ENCODE results near the gene AP4M1.
A peak's percentile ranks its signal among the peaks of the same experiment; 100 is the strongest.

The AP4M1 gene

GRCh38 chr7:100101016-100101862 is at the start of gene AP4M1, which contains the start of gene MCM7:
Gene AP4M1 (plus strand): TSS chr7:100101643. CDS start chr7:100101715, 72 bp downstream.
Gene MCM7 (minus strand): TSS chr7:100101397. CDS start chr7:100101294, 103 bp downstream.
- peak within 1 kb of the TSS; percentile 100 for H3K27ac ChIP-seq
- TF ChIP-seq ZFX (IDR thresholded peaks at IDR 0.05; ENCODE audit: borderline replicate concordance) (no peak), CTCF (IDR thresholded peaks at IDR 0.05) (no peak)

GRCh38 chr7:100053215-100053614 is 48.2 kb upstream of the AP4M1 start:
- no peak for TF ChIP-seq ZFX (IDR thresholded peaks at IDR 0.05; ENCODE audit: borderline replicate concordance)
- peak; percentile 29 for TF ChIP-seq CTCF (IDR thresholded peaks at IDR 0.05)

GRCh38 chr7:100057006-100057405 is 44.4 kb upstream of the AP4M1 start:
- no peak overlapping the region for H3K27ac ChIP-seq
- TF ChIP-seq CTCF (IDR thresholded peaks at IDR 0.05): no peak
- no peak for TF ChIP-seq ZFX (IDR thresholded peaks at IDR 0.05; ENCODE audit: borderline replicate concordance)

More at GRCh38 chr7:100053215-100053614, 48.2 kb upstream of the AP4M1 start:
- H3K27ac ChIP-seq: no peak overlapping the region

- H3K27ac ChIP-seq: no peak overlapping the region
- no peak for TF ChIP-seq CTCF (IDR thresholded peaks at IDR 0.05)
- TF ChIP-seq ZFX (IDR thresholded peaks at IDR 0.05; ENCODE audit: borderline replicate concordance): no peak
Observed at GRCh38 chr7:100059251-100059739, 42.1 kb upstream of the AP4M1 start.

- TF ChIP-seq CTCF (IDR thresholded peaks at IDR 0.05) (no peak), ZFX (IDR thresholded peaks at IDR 0.05; ENCODE audit: borderline replicate concordance) (no peak)
- no peak overlapping the region for H3K27ac ChIP-seq
Observed at GRCh38 chr7:100061518-100062193, 39.8 kb upstream of the AP4M1 start.

- no peak overlapping the region for H3K27ac ChIP-seq
- TF ChIP-seq ZFX (IDR thresholded peaks at IDR 0.05; ENCODE audit: borderline replicate concordance) (no peak), CTCF (IDR thresholded peaks at IDR 0.05) (no peak)
Observed at GRCh38 chr7:100063376-100063775, 38.1 kb upstream of the AP4M1 start.
